K562 (cell line): Measurements from ENCODE around the gene DLGAP1. TPM values are rescaled to one million over a fixed set of nuclear protein-coding genes. Genes with fewer than 3 reads are reported as not detected.

Source experiments
- ATAC-seq: fragments of 200-7000 bp; cut with Tn5 transposase; 3 replicates; pipeline ENCODE4 v1.9.1; 2020; ENCODE audit warnings: moderate library complexity
- BruUV-seq: library from RNA; stranded (reverse); fragments of 400-500 nt; replicated peaks from 2 replicates; lab custom pipeline; 2021; lab: Mats Ljungman, UMichigan
- CTCF ChIA-PET: fragments of 300-600 bp; formaldehyde crosslinking; extraction: SDS; loops from one replicate; lab custom pipeline; 2021; ENCODE audit warnings: low intra/inter-chr PET ratio; lab: Yijun Ruan, JAX
- POLR2A ChIA-PET: fragments of 300-600, 350-650 bp; sonication (Branson Sonifier 250); formaldehyde crosslinking; extraction: SDS; loops from one replicate; lab custom pipeline; 2021; ENCODE audit warnings: antibody characterized with exemption, inconsistent platforms; lab: Yijun Ruan, JAX
- DNase-seq, 4 experiments: peaks; one replicate each; pipeline versions ENCODE4 v3.0.0 to v3.0.0-alpha.2; 2011 to 2018; ENCODE audit warnings: low spot score in 3 of 4, mixed read lengths in 3 of 4; ENCODE audit errors: extremely low read depth in 1 of 4
- FAIRE-seq: peaks from 2 replicates; lab custom pipeline; 2011; peaks lifted over from hg19 to GRCh38; lab: Jason Lieb, UNC
- H2AFZ ChIP-seq: 2 replicates; pipeline ENCODE4 v1.6.0; 2011; ENCODE audit warnings: low read depth, low read length, control low read depth, inconsistent platforms
- H3K27ac ChIP-seq: fragments of 200-600 bp; 3 replicates; pipeline ENCODE4 v1.8.0; 2011; ENCODE audit warnings: low read depth, mild to moderate bottlenecking, control low read depth, inconsistent platforms, low read length, moderate library complexity, mixed read lengths; ENCODE audit errors: extremely low read depth
- H3K27me3 ChIP-seq, 2 experiments: fragments of 300-600 bp in 1 of 2; 2 replicates in 1 of 2; 3 replicates in 1 of 2; pipeline versions ENCODE4 v1.6.0 to v1.8.0; 2011; ENCODE audit warnings: inconsistent platforms in 2 of 2, low read length in 2 of 2, mild to moderate bottlenecking in 1 of 2, mixed read lengths in 1 of 2, moderate library complexity in 1 of 2; ENCODE audit not compliant: control insufficient read depth in 2 of 2, insufficient read depth in 2 of 2
- H3K36me3 ChIP-seq: fragments of 300-600 bp; 3 replicates; pipeline ENCODE4 v1.8.0; 2011; ENCODE audit warnings: mild to moderate bottlenecking, low read length, inconsistent platforms; ENCODE audit not compliant: control insufficient read depth, insufficient read depth
- H3K4me1 ChIP-seq, 2 experiments: fragments of 200-600 bp in 1 of 2; replicated peaks in 1 of 2; 2 replicates in 1 of 2; 3 replicates in 1 of 2; pipeline versions ENCODE4 v1.5.1 to v1.8.0; 2011; ENCODE audit warnings: inconsistent platforms in 2 of 2, low read length in 2 of 2, mild to moderate bottlenecking in 1 of 2, mixed read lengths in 1 of 2, moderate library complexity in 1 of 2; ENCODE audit not compliant: control insufficient read depth in 2 of 2, insufficient read depth in 2 of 2
- H3K4me2 ChIP-seq: 2 replicates; pipeline ENCODE4 v1.6.1; 2011; ENCODE audit warnings: low read length, control low read depth, inconsistent platforms, mixed read lengths; ENCODE audit not compliant: insufficient read depth
- H3K4me3 ChIP-seq: fragments of 200-600 bp; sonication (generic), shearing (Covaris generic); 2 replicates; pipeline ENCODE4 v1.5.1; 2016; ENCODE audit warnings: control low read depth, inconsistent platforms
- H3K79me2 ChIP-seq: fragments of 200-600 bp; 3 replicates; pipeline ENCODE4 v1.8.0; 2011; ENCODE audit warnings: low read length, inconsistent platforms; ENCODE audit not compliant: control insufficient read depth, insufficient read depth
- H3K9ac ChIP-seq, 2 experiments: 2 replicates each; pipeline versions ENCODE4 v1.6.0 to v1.6.1; 2011; ENCODE audit warnings: low read depth in 2 of 2, low read length in 2 of 2, control low read depth in 1 of 2, inconsistent platforms in 1 of 2, mild to moderate bottlenecking in 1 of 2, mixed read lengths in 1 of 2; ENCODE audit not compliant: insufficient read depth in 1 of 2
- H3K9me1 ChIP-seq: one replicate; pipeline ENCODE4 v1.6.0; 2011; ENCODE audit warnings: inconsistent platforms, mild to moderate bottlenecking, low read length, moderate library complexity; ENCODE audit not compliant: control insufficient read depth, insufficient read depth
- H3K9me3 ChIP-seq: replicated peaks from 2 replicates; pipeline ENCODE4 v1.5.1; 2011; ENCODE audit warnings: low read depth, low read length, inconsistent platforms; ENCODE audit not compliant: control insufficient read depth, insufficient read depth
- H4K20me1 ChIP-seq: replicated peaks from 2 replicates; pipeline ENCODE4 v1.6.1; 2011; ENCODE audit warnings: low read length, inconsistent platforms, mixed read lengths; ENCODE audit not compliant: control insufficient read depth, insufficient read depth
- ATF3 ChIP-seq, 2 experiments: fragments of 450-650 bp in 1 of 2; sonication (generic) in 1 of 2; formaldehyde crosslinking in 1 of 2; IDR thresholded peaks in 1 of 2; conservative IDR thresholded peaks in 1 of 2; 2 replicates each; pipeline versions ENCODE4 v1.6.1 to v1.8.1; 2016 to 2023; ENCODE audit warnings: mild to moderate bottlenecking in 2 of 2, moderate library complexity in 2 of 2, inconsistent platforms in 1 of 2, missing genetic modification reagents in 1 of 2
- ZBTB49 ChIP-seq: sonication (generic); formaldehyde crosslinking; IDR thresholded peaks from 2 replicates; pipeline ENCODE4 v1.8.0; 2022; ENCODE audit warnings: missing genetic modification reagents, mild to moderate bottlenecking, borderline replicate concordance
- WGBS: fragments of 100-300 bp; shearing (Covaris generic); methylation state at CpG from one replicate; pipeline ENCODE4 v1.1.6; 2016; ENCODE audit warnings: low coverage, mixed read lengths; ENCODE audit not compliant: insufficient coverage; ENCODE audit errors: missing lambda C conversion rate; 5-methylcytosine and 5-hydroxymethylcytosine counted together
- in situ Hi-C: fragments of 300-500 bp; cut with MboI; formaldehyde crosslinking; loops from 4 replicates; pipeline ENCODE4 v1.15.0; 2018; ENCODE audit warnings: inconsistent platforms, mixed read lengths
- intact Hi-C: fragments of 100-400 bp; cut with micrococcal nuclease; formaldehyde crosslinking; loops from 2 replicates; pipeline ENCODE4 v1.14.2; 2022
- polyA plus RNA-seq, 8 experiments: library from polyadenylated mRNA; depleted of rRNA in 4 of 8; stranded (reverse) in 5 of 8; unstranded in 3 of 8; fragments of >200 nt; fragmentation: Nextera tagmentation in 2 of 8; fragmentation: Illumina TruSeq in 1 of 8; extraction: Ambion mirVana in 2 of 8; extraction: Trizol in 1 of 8; gene quantifications; 2 replicates each; pipeline versions ENCODE4 v1.2.1 to v1.2.3, GENCODE V29; 2011 to 2014; ENCODE audit warnings: inconsistent platforms in 1 of 8, missing spikeins in 1 of 8
- total RNA-seq, 7 experiments: library from RNA; depleted of rRNA in 6 of 7; stranded (reverse); fragments of >200 nt in 6 of 7; fragmentation: Illumina TruSeq in 2 of 7; extraction: Trizol in 2 of 7; gene quantifications; 2 replicates each; pipeline versions ENCODE4 v1.2.1 to v1.2.3, GENCODE V29; 2011 to 2021; ENCODE audit warnings: low replicate concordance in 1 of 7

DLGAP1 gene
- total and polyA plus RNA-seq, 9 of the 15 experiments (the other 6 are each of a cell fraction or from before 2014, with no cell fraction given), result 0.04 to 0.22 (median 0.08) TPM

GRCh38 chr18:4004183-4004829 is 450.8 kb downstream of the DLGAP1 start:
- CTCF ChIA-PET, result no interaction called here
- no peak overlapping the region for H3K4me2 ChIP-seq
- no peaks in the 10 kb centered on the region for H3K36me3 ChIP-seq
- H3K27ac ChIP-seq, result no peak overlapping the region
- FAIRE-seq, result no peak
- no peaks in the 10 kb centered on the region for H3K79me2 ChIP-seq
- H3K9me1 ChIP-seq, result no peaks in the 10 kb centered on the region
- POLR2A ChIA-PET, result no interaction called here
- no peak overlapping the region for H2AFZ ChIP-seq
- BruUV-seq, result no TSS peak
- WGBS, result under 1% methylated on average over 8 of the region's 8 CpGs
- DNase-seq, result no peak
- H3K9ac ChIP-seq, result no peak overlapping the region
- ATAC-seq, result no peak
- H3K9me3 ChIP-seq, result no peaks in the 10 kb centered on the region
- in situ Hi-C loops (no loop called here), intact Hi-C loops (no loop called here)
- H3K27me3 ChIP-seq, result no peaks in the 10 kb centered on the region; a peak in 1 of 5 replicates
- TF ChIP-seq ATF3 (IDR thresholded peaks at IDR 0.05), result peak; percentile 40; the same call in 1 of the 2 replicates
- TF ChIP-seq ATF3 (CRISPR knock-in tag; conservative IDR thresholded peaks at IDR 0.05), result no peak
- TF ChIP-seq ZBTB49 (CRISPR knock-in tag), result no peak
- H4K20me1 ChIP-seq, result no peaks in the 10 kb centered on the region
- H3K4me3 ChIP-seq, result no peak overlapping the region
- peaks cover 0 to 4% of the 10 kb centered on the region in 2 experiments; a peak in 1 of 5 replicates for H3K4me1 ChIP-seq
